ENCODE data around the gene CBLC. TPM values are rescaled to one million over a fixed set of nuclear protein-coding genes. Genes with fewer than 3 reads are reported as not detected.

CBLC gene
- total RNA-seq, 4 donors from 2014 or later: 26.9 to 75.7 (median 49.1) TPM

- TF ChIP-seq CTCF (IDR thresholded peaks at IDR 0.05): no peak
- TF ChIP-seq POLR2A (IDR thresholded peaks at IDR 0.05): no peak
- H3K4me3 ChIP-seq: no peak overlapping the region
- H3K9me3 ChIP-seq: no peaks in the 10 kb centered on the region
- peaks cover 14 to 49% (median 18%) of the 10 kb centered on the region in 3 donors for H3K4me1 ChIP-seq
- intact Hi-C loops (cut with DNase I): no loop called here
- WGBS, 2 donors: 30% methylated on average over 4 of the region's 5 CpGs; no CpG with 5 or more reads in 1 of the 2 donors
- H3K27me3 ChIP-seq: peaks cover 0 to 19% (median 0%) of the 10 kb centered on the region in 4 donors
- DNase-seq: no peak
- H3K27ac ChIP-seq: peak overlapping the region in 3 of 4 donors; percentile 43 to 75 (median 57)
- H3K36me3 ChIP-seq: peaks cover 0 to 7% (median 0%) of the 10 kb centered on the region in 3 donors
Observed at GRCh38 chr19:44807162-44807561, 29.5 kb downstream of the CBLC start.

- Histone ChIP-seq H3K4me3 (peak overlapping the region in 2 of 4 donors; percentile 57 to 73), H3K27me3 (peaks cover 0 to 19% (median 0%) of the 10 kb centered on the region in 4 donors), H3K4me1 (peaks cover 14 to 49% (median 18%) of the 10 kb centered on the region in 3 donors), H3K9me3 (no peaks in the 10 kb centered on the region), H3K27ac (peak overlapping the region in 3 of 4 donors; percentile 57 to 75 (median 69)), H3K36me3 (peaks cover 0 to under 1% (median 0%) of the 10 kb centered on the region in 3 donors)
- no peak for DNase-seq
- TF ChIP-seq POLR2A (IDR thresholded peaks at IDR 0.05) (no peak), CTCF (IDR thresholded peaks at IDR 0.05) (peak in 2 of 6 experiments; percentile 35 to 41)
- intact Hi-C loops (cut with DNase I): no loop called here
- WGBS, 2 donors: 20 to 34% methylated on average over 8 to 10 of the region's 14 CpGs
Observed at GRCh38 chr19:44807652-44808462, 30.2 kb downstream of the CBLC start.

GRCh38 chr19:44808463-44809371 lies 31.0 kb downstream of the CBLC start, which contains the start of gene BCAM:
TSS of gene BCAM (plus strand) at chr19:44809103. CDS start at chr19:44809125, 22 bp downstream.
- Histone ChIP-seq H3K9me3 (no peaks in the 10 kb centered on the region), H3K27me3 (peaks cover 0 to 19% (median 0%) of the 10 kb centered on the region in 4 donors), H3K36me3 (peaks cover 0 to 7% (median 0%) of the 10 kb centered on the region in 3 donors), H3K27ac (peak within 1 kb of the TSS; percentile 38 to 75 (median 68)), H3K4me1 (peaks cover 14 to 49% (median 18%) of the 10 kb centered on the region in 3 donors), H3K4me3 (peak within 1 kb of the TSS; percentile 32 to 73 (median 52))
- WGBS, 2 donors: 0 to 9% methylated on average over 3 to 4 of the region's 59 CpGs
- TF ChIP-seq POLR2A (IDR thresholded peaks at IDR 0.05) (peak in 2 of 4 donors; percentile 8 to 28), CTCF (IDR thresholded peaks at IDR 0.05) (no peak)
- no peak for DNase-seq
- intact Hi-C loops (cut with DNase I): no loop called here

GRCh38 chr19:44809577-44810233 lies 32.0 kb downstream of the CBLC start:
- Histone ChIP-seq H3K27me3 (peaks cover 0 to 19% (median 0%) of the 10 kb centered on the region in 4 donors), H3K9me3 (no peaks in the 10 kb centered on the region), H3K4me3 (peak overlapping the region; percentile 32 to 73 (median 52)), H3K36me3 (peaks cover 0 to 17% (median 0%) of the 10 kb centered on the region in 3 donors), H3K4me1 (peaks cover 14 to 49% (median 18%) of the 10 kb centered on the region in 3 donors), H3K27ac (peak overlapping the region; percentile 38 to 75 (median 68))
- 18 to 33% methylated on average over 2 to 4 of the region's 7 CpGs for WGBS, 2 donors
- intact Hi-C loops (cut with DNase I): no loop called here
- DNase-seq: no peak
- TF ChIP-seq POLR2A (IDR thresholded peaks at IDR 0.05) (no peak), CTCF (IDR thresholded peaks at IDR 0.05) (no peak)
